Liver (tissue), 3 donors: Measurements from ENCODE around the gene NUP205.

Experiments used
- EGR1 ChIP-seq, 2 donors: IDR thresholded peaks; 2 replicates each; pipeline ENCODE4 v1.6.1; 2016 to 2018; ENCODE audit warnings: antibody characterized with exemption in 2 of 2, low read depth in 2 of 2
- FOXA1 ChIP-seq: IDR thresholded peaks from 2 replicates; pipeline ENCODE4 v1.6.1; 2016; ENCODE audit warnings: antibody characterized with exemption
- NR2F2 ChIP-seq: IDR thresholded peaks from 2 replicates; pipeline ENCODE4 v1.6.1; 2016; ENCODE audit warnings: antibody characterized with exemption
- SP1 ChIP-seq: IDR thresholded peaks from 2 replicates; pipeline ENCODE4 v1.6.1; 2018; ENCODE audit warnings: antibody characterized with exemption, mild to moderate bottlenecking
- TF ChIP-seq, protein P1 (sequence below): fragments of 150-350 bp; IDR thresholded peaks from 2 replicates; pipeline ENCODE4 v1.5.1; 2017; ENCODE audit warnings: improper control_type of control experiment, low read depth, low read length; ENCODE audit not compliant: missing input control
- TF ChIP-seq, protein P2 (sequence below): IDR thresholded peaks from 2 replicates; pipeline ENCODE4 v1.6.1; 2016; ENCODE audit warnings: antibody characterized with exemption
- donor health status: healthy.
- donor health status: healthy.

DNA sequence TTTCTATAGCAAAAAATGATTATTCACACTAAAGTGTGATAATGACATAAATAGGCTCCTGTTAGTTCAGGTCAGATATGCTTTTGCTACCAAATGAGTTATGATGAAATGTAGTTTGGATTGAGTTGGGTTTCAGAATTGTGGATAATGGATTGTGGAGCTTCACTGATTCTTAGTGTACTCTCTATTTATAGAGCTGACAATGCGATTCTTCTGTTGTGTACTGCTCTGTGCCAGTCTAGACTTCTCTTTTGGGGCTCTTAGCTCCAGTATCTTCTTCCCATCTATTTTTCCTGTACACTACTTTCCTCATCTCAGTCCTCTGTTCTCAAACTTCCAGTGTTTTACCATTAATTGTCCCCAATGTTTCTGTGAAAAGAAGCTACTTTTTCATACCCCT, 112.1 kb downstream of the NUP205 start:
- TF ChIP-seq NR2F2 (no peak), SP1 (no peak), EGR1 (IDR thresholded peaks at IDR 0.05; ENCODE audit: low read depth in 2 of 2) (no peak), FOXA1 (no peak)
- TF ChIP-seq, protein P1, sequence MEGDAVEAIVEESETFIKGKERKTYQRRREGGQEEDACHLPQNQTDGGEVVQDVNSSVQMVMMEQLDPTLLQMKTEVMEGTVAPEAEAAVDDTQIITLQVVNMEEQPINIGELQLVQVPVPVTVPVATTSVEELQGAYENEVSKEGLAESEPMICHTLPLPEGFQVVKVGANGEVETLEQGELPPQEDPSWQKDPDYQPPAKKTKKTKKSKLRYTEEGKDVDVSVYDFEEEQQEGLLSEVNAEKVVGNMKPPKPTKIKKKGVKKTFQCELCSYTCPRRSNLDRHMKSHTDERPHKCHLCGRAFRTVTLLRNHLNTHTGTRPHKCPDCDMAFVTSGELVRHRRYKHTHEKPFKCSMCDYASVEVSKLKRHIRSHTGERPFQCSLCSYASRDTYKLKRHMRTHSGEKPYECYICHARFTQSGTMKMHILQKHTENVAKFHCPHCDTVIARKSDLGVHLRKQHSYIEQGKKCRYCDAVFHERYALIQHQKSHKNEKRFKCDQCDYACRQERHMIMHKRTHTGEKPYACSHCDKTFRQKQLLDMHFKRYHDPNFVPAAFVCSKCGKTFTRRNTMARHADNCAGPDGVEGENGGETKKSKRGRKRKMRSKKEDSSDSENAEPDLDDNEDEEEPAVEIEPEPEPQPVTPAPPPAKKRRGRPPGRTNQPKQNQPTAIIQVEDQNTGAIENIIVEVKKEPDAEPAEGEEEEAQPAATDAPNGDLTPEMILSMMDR, result no peak
- TF ChIP-seq, protein P2, sequence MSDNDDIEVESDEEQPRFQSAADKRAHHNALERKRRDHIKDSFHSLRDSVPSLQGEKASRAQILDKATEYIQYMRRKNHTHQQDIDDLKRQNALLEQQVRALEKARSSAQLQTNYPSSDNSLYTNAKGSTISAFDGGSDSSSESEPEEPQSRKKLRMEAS, result no peak
